SK-N-MC (cell line): ENCODE data around the gene TOMM40L.

Experiments used
- EZH2 ChIP-seq: fragments of 200-600 bp; sonication (generic); IDR thresholded peaks from one replicate; pipeline ENCODE4 v1.6.1; 2017; ENCODE audit warnings: antibody characterized with exemption
- POLR2AphosphoS5 ChIP-seq: IDR thresholded peaks from 2 replicates; pipeline ENCODE4 v1.6.1; 2012; ENCODE audit warnings: mild to moderate bottlenecking, low read depth, low read length, borderline replicate concordance

DNA sequence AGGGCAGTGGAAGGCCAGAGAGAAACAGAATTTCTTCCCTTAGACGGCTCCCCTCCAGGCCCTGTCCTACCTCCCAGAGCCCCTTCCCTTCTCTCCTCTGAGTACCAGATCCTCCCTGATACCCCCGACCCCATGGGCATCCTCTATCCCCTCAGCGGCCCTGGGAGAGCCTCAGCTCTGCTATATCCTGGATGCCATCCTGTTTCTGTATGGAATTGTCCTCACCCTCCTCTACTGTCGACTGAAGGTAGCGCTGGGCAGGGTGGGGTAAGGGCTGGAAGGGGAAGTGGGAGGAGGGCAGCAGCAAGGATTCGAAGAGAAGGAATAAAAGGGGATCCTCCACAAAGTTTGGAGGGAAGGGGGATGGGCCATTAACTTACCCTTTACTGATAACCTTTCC lies 8.0 kb upstream of the TOMM40L start:
- TF ChIP-seq POLR2AphosphoS5 (no peak), EZH2 (no peak)
